Mesenchymal stem cell (in vitro differentiated cells and primary cell): Measurements from ENCODE around the gene EXD2. TPM values are rescaled to one million over a fixed set of nuclear protein-coding genes. Genes with fewer than 3 reads are reported as not detected.

Experiments
- DNase-seq: peaks from one replicate; pipeline ENCODE4 v3.0.0-alpha.2; 2013
- H2AFZ ChIP-seq: one replicate; pipeline ENCODE4 v1.6.1; 2013; ENCODE audit warnings: low read depth, mild to moderate bottlenecking, control low read depth, inconsistent platforms, low read length, moderate library complexity
- H2AK5ac ChIP-seq: 2 replicates; pipeline ENCODE4 v1.6.1; 2013; ENCODE audit warnings: low read length, moderate library complexity, mild to moderate bottlenecking, inconsistent platforms; ENCODE audit not compliant: severe bottlenecking
- H2BK120ac ChIP-seq: one replicate; pipeline ENCODE4 v1.6.1; 2013; ENCODE audit warnings: low read depth, mild to moderate bottlenecking, inconsistent platforms, low read length, moderate library complexity
- H2BK12ac ChIP-seq, 2 experiments: one replicate each; pipeline ENCODE4 v1.6.1; 2013; ENCODE audit warnings: inconsistent platforms in 2 of 2, low read length in 2 of 2, mild to moderate bottlenecking in 2 of 2, moderate library complexity in 2 of 2, control low read depth in 1 of 2
- H2BK15ac ChIP-seq: one replicate; pipeline ENCODE4 v1.6.1; 2013; ENCODE audit warnings: mild to moderate bottlenecking, low read depth, inconsistent platforms; ENCODE audit not compliant: poor library complexity, severe bottlenecking
- H2BK5ac ChIP-seq: 2 replicates; pipeline ENCODE4 v1.6.1; 2013; ENCODE audit warnings: low read depth, mild to moderate bottlenecking, low read length, control low read depth, inconsistent platforms; ENCODE audit not compliant: poor library complexity, severe bottlenecking
- H3K14ac ChIP-seq, 2 experiments: one replicate each; pipeline ENCODE4 v1.6.1; 2013; ENCODE audit warnings: inconsistent platforms in 2 of 2, low read length in 2 of 2, control low read depth in 1 of 2, mild to moderate bottlenecking in 1 of 2, moderate library complexity in 1 of 2
- H3K18ac ChIP-seq, 2 experiments: one replicate each; pipeline ENCODE4 v1.6.1; 2013; ENCODE audit warnings: inconsistent platforms in 2 of 2, low read length in 2 of 2, control low read depth in 1 of 2, low read depth in 1 of 2, mild to moderate bottlenecking in 1 of 2
- H3K23ac ChIP-seq, 2 experiments: one replicate each; pipeline ENCODE4 v1.6.1; 2013; ENCODE audit warnings: inconsistent platforms in 2 of 2, low read length in 2 of 2, mild to moderate bottlenecking in 2 of 2, moderate library complexity in 2 of 2, control low read depth in 1 of 2
- H3K27ac ChIP-seq: 2 replicates; pipeline ENCODE4 v1.5.1; 2013; ENCODE audit warnings: mild to moderate bottlenecking, moderate library complexity, low read length, control low read depth, inconsistent platforms; ENCODE audit not compliant: poor library complexity, severe bottlenecking
- H3K27me3 ChIP-seq, 2 experiments: 2 replicates each; pipeline versions ENCODE4 v1.6.1 to v1.7.0; 2013; ENCODE audit warnings: low read length in 2 of 2, mild to moderate bottlenecking in 2 of 2, moderate library complexity in 2 of 2, control low read depth in 1 of 2, inconsistent platforms in 1 of 2; ENCODE audit not compliant: control insufficient read depth in 1 of 2, insufficient read depth in 1 of 2
- H3K36me3 ChIP-seq, 2 experiments: 2 replicates each; pipeline versions ENCODE4 v1.6.1 to v1.7.0; 2013; ENCODE audit warnings: low read length in 2 of 2, control low read depth in 1 of 2, inconsistent platforms in 1 of 2, low read depth in 1 of 2, mild to moderate bottlenecking in 1 of 2; ENCODE audit not compliant: insufficient read depth in 2 of 2, control insufficient read depth in 1 of 2
- H3K4ac ChIP-seq, 2 experiments: one replicate each; pipeline ENCODE4 v1.6.1; 2013; ENCODE audit warnings: inconsistent platforms in 2 of 2, low read length in 2 of 2, mild to moderate bottlenecking in 2 of 2, moderate library complexity in 2 of 2, control low read depth in 1 of 2, low read depth in 1 of 2
- H3K4me1 ChIP-seq: 2 replicates; pipeline ENCODE4 v1.6.1; 2013; ENCODE audit warnings: low read depth, low read length, control low read depth; ENCODE audit not compliant: control insufficient read depth, insufficient read depth
- H3K4me2 ChIP-seq: 2 replicates; pipeline ENCODE4 v1.6.1; 2013; ENCODE audit warnings: low read length, mild to moderate bottlenecking, inconsistent platforms; ENCODE audit not compliant: poor library complexity, severe bottlenecking
- H3K4me3 ChIP-seq, 2 experiments: 2 replicates each; pipeline versions ENCODE4 v1.5.1 to v1.7.0; 2013; ENCODE audit warnings: low read length in 2 of 2, mild to moderate bottlenecking in 2 of 2, control low read depth in 1 of 2, low read depth in 1 of 2; ENCODE audit not compliant: insufficient read depth in 1 of 2
- H3K79me1 ChIP-seq: replicated peaks from 2 replicates; pipeline ENCODE4 v1.6.1; 2013; ENCODE audit warnings: mild to moderate bottlenecking, control low read depth, low read length, inconsistent platforms; ENCODE audit not compliant: poor library complexity, severe bottlenecking
- H3K9ac ChIP-seq: 2 replicates; pipeline ENCODE4 v1.7.0; 2013; ENCODE audit warnings: mild to moderate bottlenecking, low read length, moderate library complexity
- H3K9me3 ChIP-seq: 2 replicates; pipeline ENCODE4 v1.7.0; 2013; ENCODE audit warnings: mild to moderate bottlenecking, low read length; ENCODE audit not compliant: control insufficient read depth
- H4K8ac ChIP-seq: one replicate; pipeline ENCODE4 v1.6.1; 2013; ENCODE audit warnings: inconsistent platforms, mild to moderate bottlenecking, low read length, moderate library complexity
- H4K91ac ChIP-seq: one replicate; pipeline ENCODE4 v1.6.1; 2013; ENCODE audit warnings: mild to moderate bottlenecking, low read length, inconsistent platforms
- WGBS: methylation state at CpG from one replicate; pipeline ENCODE4 v1.1.7; 2013; ENCODE audit warnings: mixed read lengths; 5-methylcytosine and 5-hydroxymethylcytosine counted together
- small RNA-seq: library from polyadenylated mRNA; stranded (forward); fragments of <200 nt; extraction: miRNeasy Mini kit (QIAGEN cat#:217004); gene quantifications from one replicate; pipeline ENCODE3, GENCODE V24; 2013; ENCODE audit warnings: low read depth

Gene EXD2

GRCh38 chr14:69291396-69291795 lies 100.1 kb downstream of the EXD2 start:
- Histone ChIP-seq H3K27ac (no peak overlapping the region), H2BK12ac (no peak overlapping the region), H3K79me1 (no peaks in the 10 kb centered on the region), H3K4me2 (no peak overlapping the region), H2BK5ac (no peak overlapping the region), H4K8ac (no peak overlapping the region), H2BK15ac (no peak overlapping the region), H2AFZ (no peak overlapping the region), H3K14ac (peak overlapping the region in 1 of 2 experiments; percentile 93), H2BK120ac (no peak overlapping the region), H3K36me3 (no peaks in the 10 kb centered on the region), H3K27me3 (peaks cover 0 to 11% of the 10 kb centered on the region in 2 experiments), H4K91ac (no peak overlapping the region), H3K23ac (no peak overlapping the region), H2AK5ac (no peak overlapping the region), H3K4me1 (peaks cover 7% of the 10 kb centered on the region), H3K9me3 (no peaks in the 10 kb centered on the region), H3K18ac (no peak overlapping the region), H3K4me3 (no peak overlapping the region), H3K9ac (no peak overlapping the region), H3K4ac (no peak overlapping the region)
- WGBS: 90% methylated on average over 5 of the region's 5 CpGs
- DNase-seq: no peak

- Histone ChIP-seq H2AFZ (no peak overlapping the region), H4K8ac (no peak overlapping the region), H3K36me3 (no peaks in the 10 kb centered on the region)
Measured at GRCh38 chr14:69291891-69292561, 100.7 kb downstream of the EXD2 start.

More at GRCh38 chr14:69291891-69292561, 100.7 kb downstream of the EXD2 start:
- Histone ChIP-seq H3K4ac (no peak overlapping the region), H4K91ac (no peak overlapping the region), H2BK12ac (no peak overlapping the region), H2BK15ac (no peak overlapping the region), H2AK5ac (no peak overlapping the region), H3K27ac (no peak overlapping the region), H3K4me1 (peaks cover 7% of the 10 kb centered on the region), H3K18ac (peak overlapping the region in 1 of 2 experiments; percentile 2), H2BK5ac (no peak overlapping the region), H3K4me3 (no peak overlapping the region), H3K79me1 (no peaks in the 10 kb centered on the region), H3K14ac (peak overlapping the region in 1 of 2 experiments; percentile 74), H3K27me3 (peaks cover 0 to 11% of the 10 kb centered on the region in 2 experiments), H2BK120ac (no peak overlapping the region), H3K4me2 (no peak overlapping the region), H3K9ac (no peak overlapping the region), H3K9me3 (no peaks in the 10 kb centered on the region), H3K23ac (no peak overlapping the region)
- DNase-seq: peak; percentile 45
- WGBS: 87% methylated on average over 5 of the region's 5 CpGs

Small RNAs within 50 kb of the gene (small RNA-seq; reads per million reads assigned to genes)
- not detected for gene RF00019
